Body of pancreas (tissue), 4 donors: ENCODE results near the gene ACSF3. TPM values are rescaled to one million over a fixed set of nuclear protein-coding genes. Genes with fewer than 3 reads are reported as not detected.
"Not testable (repeated sequence)": the region's sequence is repeated elsewhere in the genome, so short reads cannot be mapped to it uniquely, and the experiment has no call there.

Experiments used
- ATAC-seq: fragments of 150-250 bp; one replicate; pipeline ENCODE4 v1.9.1; 2016
- DNase-seq, 4 donors: peaks; one replicate each; pipeline ENCODE4 v3.0.0-alpha.2; 2019
- H3K27ac ChIP-seq, 4 donors: fragments of 200-600 bp; sonication (generic); 1 replicate in 3 of 4; 2 replicates in 1 of 4; pipeline versions ENCODE4 v1.5.1 to v1.6.1; 2016 to 2019; ENCODE audit warnings: mild to moderate bottlenecking in 1 of 4, mixed read lengths in 1 of 4, moderate library complexity in 1 of 4
- H3K27me3 ChIP-seq, 2 donors: fragments of 200-600 bp; sonication (generic); one replicate each; pipeline ENCODE4 v1.6.0; 2016; ENCODE audit warnings: mild to moderate bottlenecking in 1 of 2
- H3K36me3 ChIP-seq, 2 donors: fragments of 200-600 bp; sonication (generic); replicated peaks in 1 of 2; 2 replicates each; pipeline ENCODE4 v1.5.1; 2016; ENCODE audit warnings: low read depth in 2 of 2; ENCODE audit not compliant: insufficient read depth in 1 of 2
- H3K4me1 ChIP-seq: fragments of 200-600 bp; sonication (generic); one replicate; pipeline ENCODE4 v1.6.0; 2016
- H3K4me3 ChIP-seq, 2 donors: fragments of 200-600 bp; sonication (generic); 1 replicate in 1 of 2; 2 replicates in 1 of 2; pipeline ENCODE4 v1.5.1; 2016 to 2019
- H3K9me3 ChIP-seq, 3 donors: fragments of 200-600 bp; sonication (generic); 1 replicate in 2 of 3; 2 replicates in 1 of 3; pipeline ENCODE4 v1.5.1; 2016
- POLR2A ChIP-seq, 3 donors: fragments of 450-650 bp; IDR thresholded peaks; one replicate each; pipeline ENCODE4 v1.6.1; 2016; ENCODE audit warnings: antibody characterized with exemption in 3 of 3, mild to moderate bottlenecking in 2 of 3
- WGBS, 2 donors: methylation state at CpG; one replicate each; pipeline ENCODE4 v1.1.5; 2017; 5-methylcytosine and 5-hydroxymethylcytosine counted together
- intact Hi-C: fragments of 100-400 bp; cut with DNase I; formaldehyde crosslinking; loops from one replicate; pipeline ENCODE4 v1.15.1; 2023
- total RNA-seq, 2 donors: library from RNA; depleted of rRNA; stranded (reverse); fragments of >200 nt; gene quantifications; one replicate each; pipeline ENCODE4 v1.1.0, GENCODE V29; 2016
- TF ChIP-seq, protein P1 (sequence below), 7 experiments: fragments of 450-650 bp in 4 of 7; fragments of 200-600 bp in 3 of 7; sonication (generic) in 3 of 7; IDR thresholded peaks; one replicate each; pipeline ENCODE4 v1.5.1; 2016 to 2019; ENCODE audit warnings: antibody characterized with exemption in 7 of 7

Gene ACSF3
- total RNA-seq, 2 donors from 2014 or later: 22.1 to 48.8 TPM

DNA sequence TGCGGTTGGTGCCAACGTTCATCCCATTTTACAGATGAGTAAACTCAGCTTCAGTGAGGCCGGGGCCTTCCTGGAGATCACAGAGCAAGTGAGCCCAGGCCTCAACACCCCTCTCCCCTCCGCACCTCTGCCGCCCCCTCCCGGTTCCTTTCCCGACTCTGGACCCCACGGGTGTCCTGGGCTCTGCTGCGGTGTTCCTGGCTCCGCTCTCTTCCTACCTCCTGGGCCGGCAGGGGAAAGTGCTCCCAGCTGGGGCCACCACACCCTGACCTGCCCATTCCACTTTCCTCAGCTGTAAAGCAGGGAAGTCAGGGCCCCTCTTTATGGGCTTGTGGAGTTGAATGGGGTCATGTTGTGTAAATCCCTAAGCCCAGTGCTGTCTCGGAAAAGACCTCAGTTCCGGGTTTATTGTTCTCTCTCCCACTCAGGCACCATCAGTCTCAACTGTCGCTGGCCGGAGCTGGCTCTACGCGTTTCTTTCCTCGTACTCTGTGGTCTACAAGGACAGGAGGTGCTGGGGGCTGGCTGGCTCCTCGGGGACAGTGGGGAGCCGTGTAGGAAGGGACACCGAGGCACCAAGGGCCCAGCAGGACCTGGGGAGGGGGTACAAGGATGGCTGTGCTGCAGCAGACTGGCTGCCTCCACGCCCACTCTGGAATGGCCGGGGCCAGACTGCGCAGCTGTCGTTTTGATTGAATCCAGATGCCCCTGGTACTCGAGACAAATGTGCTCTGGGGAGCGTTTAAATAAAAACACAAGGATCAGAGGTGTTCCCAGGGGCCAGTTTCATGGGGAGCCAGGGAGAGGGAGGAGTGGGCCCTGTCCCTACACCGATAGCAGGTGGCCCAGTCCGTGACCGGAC is 21.7 kb upstream of the ACSF3 start:
- 57 to 65% methylated on average over 29 to 30 of the region's 30 CpGs for WGBS, 2 donors
- no peaks in the 10 kb centered on the region for H3K4me1 ChIP-seq
- no peak for DNase-seq
- H3K4me3 ChIP-seq: no peak overlapping the region
- no peaks in the 10 kb centered on the region for H3K27me3 ChIP-seq
- intact Hi-C loops: no loop called here
- H3K27ac ChIP-seq: no peak overlapping the region
- TF ChIP-seq, protein P1, sequence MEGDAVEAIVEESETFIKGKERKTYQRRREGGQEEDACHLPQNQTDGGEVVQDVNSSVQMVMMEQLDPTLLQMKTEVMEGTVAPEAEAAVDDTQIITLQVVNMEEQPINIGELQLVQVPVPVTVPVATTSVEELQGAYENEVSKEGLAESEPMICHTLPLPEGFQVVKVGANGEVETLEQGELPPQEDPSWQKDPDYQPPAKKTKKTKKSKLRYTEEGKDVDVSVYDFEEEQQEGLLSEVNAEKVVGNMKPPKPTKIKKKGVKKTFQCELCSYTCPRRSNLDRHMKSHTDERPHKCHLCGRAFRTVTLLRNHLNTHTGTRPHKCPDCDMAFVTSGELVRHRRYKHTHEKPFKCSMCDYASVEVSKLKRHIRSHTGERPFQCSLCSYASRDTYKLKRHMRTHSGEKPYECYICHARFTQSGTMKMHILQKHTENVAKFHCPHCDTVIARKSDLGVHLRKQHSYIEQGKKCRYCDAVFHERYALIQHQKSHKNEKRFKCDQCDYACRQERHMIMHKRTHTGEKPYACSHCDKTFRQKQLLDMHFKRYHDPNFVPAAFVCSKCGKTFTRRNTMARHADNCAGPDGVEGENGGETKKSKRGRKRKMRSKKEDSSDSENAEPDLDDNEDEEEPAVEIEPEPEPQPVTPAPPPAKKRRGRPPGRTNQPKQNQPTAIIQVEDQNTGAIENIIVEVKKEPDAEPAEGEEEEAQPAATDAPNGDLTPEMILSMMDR (IDR thresholded peaks at IDR 0.05): no peak
- TF ChIP-seq POLR2A (IDR thresholded peaks at IDR 0.05): no peak
- H3K36me3 ChIP-seq: no peaks in the 10 kb centered on the region
- no peak for ATAC-seq
- H3K9me3 ChIP-seq: no peaks in the 10 kb centered on the region

DNA sequence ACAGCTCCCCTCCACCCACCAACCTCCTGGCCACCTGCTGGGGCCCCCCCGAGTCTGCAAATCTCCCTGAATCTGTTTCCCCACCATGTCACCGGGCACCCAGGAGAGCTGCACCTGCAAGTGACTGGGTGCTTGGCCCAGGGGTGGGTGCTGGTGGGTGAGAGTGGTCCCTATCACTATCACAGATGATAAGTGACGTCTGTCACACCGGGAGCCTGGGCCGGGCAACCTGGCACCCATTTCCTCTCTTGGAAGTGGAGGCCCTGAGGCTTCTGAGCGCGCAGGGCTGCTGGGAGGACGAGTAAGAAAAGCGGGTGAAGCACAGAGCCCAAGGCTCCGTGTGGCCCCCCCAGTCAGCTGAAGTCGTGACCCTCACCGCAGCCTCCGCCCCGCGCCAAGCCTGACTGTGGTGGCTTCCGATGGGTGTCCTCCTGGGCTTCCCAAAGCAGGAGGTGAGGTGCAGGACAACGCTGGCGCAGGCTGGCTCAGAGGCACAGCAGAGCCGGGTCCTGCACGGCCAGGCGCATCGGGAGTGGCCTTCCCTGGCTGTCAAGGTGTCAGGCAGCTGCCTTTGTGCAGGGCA is 21.0 kb upstream of the ACSF3 start:
- Histone ChIP-seq H3K36me3 (no peaks in the 10 kb centered on the region), H3K9me3 (no peaks in the 10 kb centered on the region), H3K27me3 (no peaks in the 10 kb centered on the region), H3K4me1 (no peaks in the 10 kb centered on the region), H3K4me3 (no peak overlapping the region), H3K27ac (no peak overlapping the region)
- ATAC-seq (no peak), DNase-seq (no peak)
- TF ChIP-seq POLR2A (IDR thresholded peaks at IDR 0.05): no peak
- TF ChIP-seq, protein P1 (IDR thresholded peaks at IDR 0.05): no peak
- intact Hi-C loops: no loop called here
- WGBS, 2 donors: 65 to 75% methylated on average over 14 to 22 of the region's 22 CpGs

GRCh38 chr16:89073346-89074071 is 20.1 kb upstream of the ACSF3 start:
- DNase-seq: no peak
- TF ChIP-seq, protein P1 (IDR thresholded peaks at IDR 0.05): no peak
- TF ChIP-seq POLR2A (IDR thresholded peaks at IDR 0.05): no peak
- Histone ChIP-seq H3K36me3 (no peaks in the 10 kb centered on the region), H3K27ac (no peak overlapping the region), H3K27me3 (no peaks in the 10 kb centered on the region), H3K4me1 (no peaks in the 10 kb centered on the region), H3K4me3 (no peak overlapping the region), H3K9me3 (no peaks in the 10 kb centered on the region)
- 89 to 91% methylated on average over 27 to 34 of the region's 34 CpGs for WGBS, 2 donors
- ATAC-seq: no peak
- intact Hi-C loops: no loop called here

- ATAC-seq: not testable (repeated sequence)
Observed at GRCh38 chr16:89074072-89074674, 19.5 kb upstream of the ACSF3 start.

More at GRCh38 chr16:89074072-89074674, 19.5 kb upstream of the ACSF3 start:
- 87 to 93% methylated on average over 28 to 32 of the region's 35 CpGs for WGBS, 2 donors
- H3K27me3 ChIP-seq, H3K4me3 ChIP-seq, H3K36me3 ChIP-seq, intact Hi-C loops, DNase-seq, H3K9me3 ChIP-seq, H3K4me1 ChIP-seq, H3K27ac ChIP-seq: not testable (repeated sequence)
